GM18520 (cell line): ENCODE measurements around the gene KIRREL3.

Source experiments
- ATAC-seq: cut with Tn5 transposase; IDR thresholded peaks from one replicate; pipeline ENCODE4 v1.9.1; 2021; ENCODE audit not compliant: unreplicated experiment

Gene KIRREL3

GRCh38 chr11:126719740-126720139 is 280.8 kb downstream of the KIRREL3 start:
- no peak for ATAC-seq

DNA sequence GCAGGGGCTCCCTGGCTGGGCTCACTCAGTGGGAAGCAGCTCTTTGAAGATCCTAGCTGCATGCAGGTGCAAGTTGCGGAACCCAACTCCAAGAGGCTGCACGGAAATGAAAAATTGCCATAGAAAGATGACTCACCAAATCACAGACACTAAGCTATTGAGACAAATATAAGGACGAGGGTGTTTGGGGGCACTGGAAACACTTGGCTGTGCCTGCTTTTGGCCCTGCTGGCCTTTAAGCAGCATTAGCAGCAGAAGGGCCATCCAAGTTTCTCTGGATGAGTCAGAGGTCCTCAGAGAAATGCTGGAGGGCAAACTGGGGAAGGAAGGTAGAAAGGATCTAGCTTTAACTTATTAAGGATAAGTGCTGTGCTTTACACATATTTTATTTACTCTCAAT is 282.3 kb downstream of the KIRREL3 start:
- ATAC-seq: no peak

GRCh38 chr11:126716456-126717083 is 284.0 kb downstream of the KIRREL3 start:
- no peak for ATAC-seq

DNA sequence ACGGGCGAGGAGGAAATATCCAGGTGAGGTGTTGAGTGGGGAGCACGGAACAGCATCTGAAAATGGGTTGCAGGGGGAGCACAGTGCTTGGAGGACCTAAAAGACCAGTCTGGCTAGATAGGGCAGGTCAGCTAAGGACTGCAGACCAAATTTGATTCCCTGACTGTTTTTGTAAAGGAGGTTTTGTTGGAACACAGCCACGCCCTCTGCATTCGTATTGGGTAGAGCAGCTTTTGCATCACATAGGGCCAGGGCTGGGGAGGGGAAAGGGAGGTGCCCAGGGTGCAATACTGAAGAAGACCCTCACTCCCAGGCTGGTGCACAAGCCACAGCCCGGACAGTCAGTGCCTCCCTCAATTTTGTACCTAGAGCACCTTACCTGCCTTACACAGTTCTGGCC is 286.8 kb downstream of the KIRREL3 start:
- ATAC-seq: no peak

DNA sequence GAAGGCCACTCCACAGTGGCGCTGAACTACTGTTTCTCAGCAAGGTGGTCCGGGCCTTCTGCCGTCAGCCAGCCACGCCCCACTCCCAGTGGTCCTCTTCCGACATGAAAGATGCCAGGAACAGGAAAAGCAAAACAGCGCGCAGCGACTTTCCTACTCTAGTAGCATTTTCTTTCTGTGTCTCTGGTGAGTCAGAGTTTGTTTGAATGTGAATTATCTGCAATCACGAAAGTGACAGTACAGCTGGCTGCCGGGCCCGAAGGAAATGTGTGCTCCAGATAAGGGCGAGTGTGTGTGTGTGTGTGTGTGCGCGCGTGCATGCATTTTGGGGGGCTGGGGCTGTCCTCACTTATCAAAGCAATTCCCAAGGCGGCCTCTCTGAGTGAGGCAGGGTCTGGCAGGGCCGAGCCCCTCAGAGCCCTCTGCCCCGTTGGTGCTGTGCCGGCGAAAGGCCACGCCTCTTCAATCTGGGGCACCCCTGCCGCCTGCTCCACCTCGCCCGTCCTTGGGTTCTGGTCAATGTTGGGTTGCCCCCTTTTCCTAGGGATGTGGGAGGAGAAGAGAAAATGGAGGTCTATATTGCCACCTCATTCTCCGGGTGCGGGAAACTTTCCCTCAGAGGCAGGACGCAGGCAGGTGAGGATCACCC is 288.5 kb downstream of the KIRREL3 start:
- no peak for ATAC-seq

DNA sequence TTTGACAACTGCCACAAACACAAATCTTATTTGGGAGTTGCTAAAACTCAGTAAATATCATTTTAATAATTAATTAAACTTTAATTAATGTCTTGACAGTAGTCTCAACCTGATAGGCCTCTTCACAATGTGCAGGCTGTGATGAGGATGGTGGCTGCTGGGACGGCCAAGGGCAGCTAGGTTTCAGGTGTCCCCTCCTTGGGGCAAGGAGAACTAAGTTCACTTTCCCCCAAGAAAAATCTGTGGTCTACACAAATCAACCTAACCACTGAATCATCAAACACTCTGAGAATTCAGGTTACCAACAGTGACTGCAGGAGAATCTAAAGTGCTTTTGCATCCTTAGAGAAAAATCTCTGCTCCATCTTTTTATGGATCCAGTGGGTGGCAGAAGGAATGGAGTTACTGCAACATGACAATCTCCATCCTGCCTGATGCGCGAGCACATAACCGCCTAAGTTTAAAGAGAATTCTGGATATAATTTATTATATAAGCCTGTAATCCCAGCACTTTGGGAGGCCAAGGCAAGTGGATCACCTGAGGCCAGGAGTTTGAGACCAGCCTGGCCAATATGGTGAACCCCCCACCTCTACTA is 289.7 kb downstream of the KIRREL3 start:
- ATAC-seq: no peak

GRCh38 chr11:126707498-126707897 is 293.1 kb downstream of the KIRREL3 start:
- ATAC-seq: no peak

DNA sequence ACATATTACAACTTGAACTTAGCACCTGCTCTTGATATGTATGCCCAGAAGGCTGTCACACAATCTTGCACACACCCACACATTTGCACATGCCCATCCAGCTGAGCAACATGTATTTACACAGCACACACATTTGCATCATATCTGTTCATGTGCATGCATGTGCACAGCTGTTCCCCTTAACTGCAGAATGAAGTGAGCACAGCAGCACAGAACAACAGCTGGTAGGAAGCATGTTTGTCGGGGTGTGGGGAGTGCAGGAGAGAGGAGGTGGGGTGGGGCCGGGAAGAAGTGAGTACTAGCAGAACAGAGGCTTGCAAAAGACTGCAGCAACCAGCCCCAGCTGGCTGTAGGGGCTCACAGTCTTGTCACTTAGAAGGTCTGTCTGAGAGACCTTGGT is 296.5 kb downstream of the KIRREL3 start:
- no peak for ATAC-seq

- no peak for ATAC-seq
Observed at GRCh38 chr11:126703662-126704061, 296.9 kb downstream of the KIRREL3 start.

DNA sequence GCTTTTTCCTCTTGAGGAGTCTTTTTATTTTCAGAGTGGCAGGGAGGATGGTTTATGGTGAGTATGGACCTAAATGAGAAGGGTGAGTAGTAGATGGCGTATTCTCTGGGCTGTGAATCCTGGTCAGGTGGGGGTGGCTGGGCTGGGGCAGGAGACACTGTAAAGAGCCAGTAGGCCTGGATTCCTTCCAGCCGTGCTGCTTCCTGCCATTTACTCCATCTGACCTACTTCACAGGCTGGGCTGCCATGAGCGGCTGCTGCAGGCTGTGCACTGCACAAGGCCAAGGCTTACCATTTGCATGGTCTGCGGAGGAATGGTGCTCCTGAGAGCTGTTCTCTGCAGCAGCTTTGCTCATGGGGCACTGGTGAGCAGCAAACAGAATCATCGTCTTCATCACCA is 297.6 kb downstream of the KIRREL3 start:
- ATAC-seq: no peak

DNA sequence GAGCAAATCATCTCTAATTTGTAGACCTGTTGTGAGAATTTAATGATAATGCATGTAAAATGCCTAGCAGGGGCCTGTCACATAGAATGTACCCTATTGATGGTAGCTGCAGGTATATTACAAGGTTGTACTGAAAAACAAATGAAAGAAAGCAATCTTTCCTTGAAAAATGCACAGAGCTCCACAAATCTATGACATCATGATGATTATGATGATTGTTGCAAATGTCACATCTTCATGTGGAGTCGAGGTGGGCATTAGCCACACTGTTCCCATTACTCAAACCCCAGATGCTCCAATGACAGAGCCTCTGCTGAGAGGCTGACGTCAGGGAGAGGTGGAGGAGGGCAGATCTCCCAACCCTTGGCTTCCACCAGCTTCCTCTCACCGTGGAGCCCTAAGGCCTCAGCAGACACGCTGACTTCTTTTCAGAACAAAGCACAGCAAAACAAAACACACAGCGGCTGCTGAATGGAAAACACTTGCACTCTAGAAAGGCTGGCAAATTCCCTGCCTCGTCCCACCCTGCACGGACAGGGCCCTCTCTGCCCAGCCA is 298.3 kb downstream of the KIRREL3 start:
- no peak for ATAC-seq

GRCh38 chr11:126701520-126701897 is 299.1 kb downstream of the KIRREL3 start:
- ATAC-seq: no peak

GRCh38 chr11:126700768-126701519 is 299.6 kb downstream of the KIRREL3 start:
- ATAC-seq: peak; percentile 85

- ATAC-seq: no peak
Observed at GRCh38 chr11:126698576-126698975, 302.0 kb downstream of the KIRREL3 start.

DNA sequence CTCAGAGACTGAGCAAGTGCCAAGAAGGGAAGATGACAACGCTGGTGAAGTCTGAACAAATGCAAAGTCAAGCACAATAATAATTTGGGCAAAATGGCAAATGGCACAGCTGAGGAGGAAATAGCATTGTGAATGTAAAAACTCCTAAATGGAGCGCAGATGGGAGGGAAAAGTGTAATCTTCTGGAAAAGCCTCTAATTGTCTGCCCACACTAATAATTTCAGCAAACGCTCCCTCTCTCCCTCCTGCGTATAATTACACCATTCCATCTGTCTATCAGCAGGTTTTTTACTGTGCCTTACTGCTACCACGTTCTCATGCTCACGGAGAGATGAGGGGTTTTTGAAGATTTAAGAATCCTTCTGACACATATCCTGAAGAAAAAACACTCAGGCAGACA is 302.6 kb downstream of the KIRREL3 start:
- no peak for ATAC-seq

DNA sequence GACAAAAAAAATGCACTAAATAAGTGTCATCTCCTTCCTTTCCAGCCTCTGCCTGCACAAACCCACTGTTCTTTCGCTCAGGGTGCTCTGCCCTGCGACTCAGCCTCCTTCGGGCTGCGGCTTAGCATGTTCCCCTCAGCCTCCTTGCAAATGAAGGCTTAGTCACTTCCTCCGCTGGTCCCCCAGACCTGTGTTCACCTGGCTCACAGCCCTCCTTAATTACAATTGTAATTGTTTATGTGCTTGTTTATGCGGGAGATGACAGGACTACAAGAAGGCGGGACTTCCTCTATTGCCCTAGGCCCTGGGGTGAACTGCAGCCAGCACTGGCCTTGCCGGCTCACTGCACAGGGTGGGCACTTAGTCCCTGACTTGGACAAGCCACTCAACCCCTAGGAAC is 303.6 kb downstream of the KIRREL3 start:
- no peak for ATAC-seq

GRCh38 chr11:126695293-126695692 is 305.3 kb downstream of the KIRREL3 start:
- ATAC-seq: no peak

- no peak for ATAC-seq
Observed at GRCh38 chr11:126694065-126694625, 306.4 kb downstream of the KIRREL3 start.

DNA sequence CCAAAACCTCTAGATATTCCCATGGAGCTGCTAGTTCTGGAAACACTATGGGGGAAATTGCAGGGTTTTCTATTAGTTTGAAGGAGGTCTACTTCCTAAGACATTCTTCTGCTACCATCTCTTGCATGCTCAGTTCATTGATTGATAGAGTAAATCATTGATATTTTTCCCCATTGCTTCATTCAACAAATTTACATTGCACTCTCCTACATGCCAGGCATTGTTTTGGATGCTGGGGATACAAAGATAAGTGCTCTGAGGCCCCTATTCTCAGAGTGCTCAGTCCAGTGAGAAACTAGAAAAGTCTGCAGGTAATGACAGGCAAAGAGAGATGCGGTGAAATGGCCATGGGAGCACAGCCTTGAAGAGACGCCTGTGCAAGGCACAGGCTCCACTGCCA is 313.1 kb downstream of the KIRREL3 start:
- ATAC-seq: no peak

GRCh38 chr11:126686938-126687337 is 313.6 kb downstream of the KIRREL3 start:
- ATAC-seq: no peak
